GM12878 (cell line): ENCODE data around the gene DDX24. TPM values are rescaled to one million over a fixed set of nuclear protein-coding genes. Genes with fewer than 3 reads are reported as not detected.

Source experiments
- ATAC-seq: fragments of 200-7000 bp; cut with Tn5 transposase; 3 replicates; pipeline ENCODE4 v1.9.1; 2020; ENCODE audit warnings: mild to moderate bottlenecking, moderate library complexity
- BruUV-seq: library from RNA; stranded (reverse); fragments of 400-500 nt; replicated peaks from 2 replicates; lab custom pipeline; 2021; lab: Mats Ljungman, UMichigan
- CTCF ChIA-PET: fragments of 300-600 bp; sonication (Branson Sonifier 250); formaldehyde crosslinking; extraction: SDS; loops from one replicate; lab custom pipeline; 2021; ENCODE audit warnings: inconsistent platforms; lab: Yijun Ruan, JAX
- POLR2A ChIA-PET: fragments of 350-600 bp; formaldehyde crosslinking; extraction: SDS; loops from one replicate; lab custom pipeline; 2021; ENCODE audit warnings: inconsistent platforms; lab: Charles Lee
- RAD21 ChIA-PET: fragments of 300-600 bp; sonication (Branson Sonifier 250); formaldehyde crosslinking; loops from one replicate; lab custom pipeline; 2023; ENCODE audit warnings: antibody characterized with exemption; ENCODE audit not compliant: unreplicated experiment; lab: Charles Lee
- SMC1A ChIA-PET: fragments of 300-600 bp; sonication (Branson Sonifier 250); formaldehyde crosslinking; loops from one replicate; lab custom pipeline; 2023; ENCODE audit not compliant: unreplicated experiment, uncharacterized antibody; lab: Charles Lee
- DNase-seq: peaks from one replicate; pipeline ENCODE4 v3.0.0-alpha.2; 2011; ENCODE audit warnings: low read depth, low spot score
- FAIRE-seq: peaks from 3 replicates; lab custom pipeline; 2011; peaks lifted over from hg19 to GRCh38; lab: Jason Lieb, UNC
- H2AFZ ChIP-seq: 2 replicates; pipeline ENCODE4 v1.6.0; 2011; ENCODE audit warnings: low read depth, low read length, control low read depth; ENCODE audit not compliant: control insufficient read depth
- H3K27ac ChIP-seq: 2 replicates; pipeline ENCODE4 v1.5.1; 2011; ENCODE audit warnings: control low read depth; ENCODE audit not compliant: control insufficient read depth, insufficient read depth
- H3K27me3 ChIP-seq, 2 experiments: replicated peaks in 1 of 2; 2 replicates each; pipeline versions ENCODE4 v1.6.0 to v1.6.1; 2011; ENCODE audit warnings: low read length in 1 of 2; ENCODE audit not compliant: control insufficient read depth in 2 of 2, insufficient read depth in 2 of 2
- H3K36me3 ChIP-seq, 2 experiments: 2 replicates each; pipeline ENCODE4 v1.5.1; 2011; ENCODE audit warnings: low read length in 1 of 2; ENCODE audit not compliant: control insufficient read depth in 2 of 2, insufficient read depth in 2 of 2
- H3K4me1 ChIP-seq: 2 replicates; pipeline ENCODE4 v1.6.1; 2011; ENCODE audit warnings: mild to moderate bottlenecking, low read length, moderate library complexity, mixed read lengths; ENCODE audit not compliant: control insufficient read depth, insufficient read depth
- H3K4me2 ChIP-seq: 2 replicates; pipeline ENCODE4 v1.6.0; 2011; ENCODE audit warnings: control low read depth; ENCODE audit not compliant: control insufficient read depth, insufficient read depth
- H3K4me3 ChIP-seq: fragments of 200-600 bp; sonication (generic); 2 replicates; pipeline ENCODE4 v1.5.1; 2016
- H3K79me2 ChIP-seq: 2 replicates; pipeline ENCODE4 v1.6.0; 2011; ENCODE audit warnings: low read length; ENCODE audit not compliant: control insufficient read depth, insufficient read depth
- H3K9ac ChIP-seq: 2 replicates; pipeline ENCODE4 v1.8.0; 2011; ENCODE audit warnings: low read length, control low read depth, mixed read lengths; ENCODE audit not compliant: control insufficient read depth, insufficient read depth
- H3K9me3 ChIP-seq: replicated peaks from 3 replicates; pipeline ENCODE4 v1.5.1; 2011; ENCODE audit warnings: mild to moderate bottlenecking, low read length; ENCODE audit not compliant: control insufficient read depth, insufficient read depth
- H4K20me1 ChIP-seq: 2 replicates; pipeline ENCODE4 v1.6.0; 2011; ENCODE audit not compliant: control insufficient read depth, insufficient read depth
- CBFB ChIP-seq: IDR thresholded peaks from 2 replicates; pipeline ENCODE4 v1.6.1; 2016; ENCODE audit warnings: antibody characterized with exemption, low read depth
- FOXM1 ChIP-seq: IDR thresholded peaks from 2 replicates; pipeline ENCODE4 v1.6.1; 2012; ENCODE audit warnings: low read depth, mild to moderate bottlenecking, inconsistent platforms, low read length, moderate library complexity
- IKZF1 ChIP-seq: fragments of 450-650 bp; conservative IDR thresholded peaks from 2 replicates; pipeline ENCODE4 v1.6.1; 2017; ENCODE audit warnings: antibody characterized with exemption, mild to moderate bottlenecking
- SMAD1 ChIP-seq: fragments of 450-650 bp; IDR thresholded peaks from 2 replicates; pipeline ENCODE4 v1.6.1; 2018; ENCODE audit warnings: mild to moderate bottlenecking, low read depth; ENCODE audit not compliant: partially characterized antibody
- SMAD5 ChIP-seq: IDR thresholded peaks from 2 replicates; pipeline ENCODE4 v1.6.1; 2016; ENCODE audit warnings: antibody characterized with exemption, low read depth
- TCF12 ChIP-seq: IDR thresholded peaks from 2 replicates; pipeline ENCODE4 v1.6.1; 2011; ENCODE audit warnings: low read depth, mild to moderate bottlenecking, low read length
- WGBS: methylation state at CpG from one replicate; pipeline ENCODE4 v1.1.6; 2016; ENCODE audit warnings: low lambda C conversion rate; ENCODE audit not compliant: insufficient replicate concordance, insufficient coverage; ENCODE audit errors: missing lambda C conversion rate; 5-methylcytosine and 5-hydroxymethylcytosine counted together
- in situ Hi-C: fragments of 300-500 bp; cut with MboI; formaldehyde crosslinking; loops from 9 replicates; pipeline ENCODE4 v1.14.3; 2018; ENCODE audit warnings: mixed read lengths
- intact Hi-C: fragments of 100-400 bp; cut with micrococcal nuclease; formaldehyde crosslinking; loops from one replicate; pipeline ENCODE4 v1.14.2; 2022; ENCODE audit not compliant: unreplicated experiment
- polyA plus RNA-seq, 11 experiments: library from polyadenylated mRNA; depleted of rRNA in 4 of 11; unstranded in 6 of 11; stranded (reverse) in 5 of 11; fragments of >200 nt; fragmentation: Nextera tagmentation in 4 of 11; fragmentation: Illumina TruSeq in 1 of 11; extraction: Ambion mirVana in 4 of 11; extraction: Trizol in 1 of 11; gene quantifications; 1 replicate in 1 of 11; 2 replicates in 10 of 11; pipeline versions ENCODE4 v1.2.1 to v1.2.3, GENCODE V29; 2011 to 2016; ENCODE audit warnings: inconsistent platforms in 2 of 11, missing spikeins in 2 of 11, low read depth in 1 of 11
- total RNA-seq, 4 experiments: library from RNA; depleted of rRNA in 3 of 4; stranded (reverse); fragments of >200 nt in 3 of 4; fragmentation: Illumina TruSeq in 1 of 4; extraction: Trizol in 1 of 4; gene quantifications; 2 replicates each; pipeline versions ENCODE4 v1.2.1 to v1.2.3, GENCODE V29; 2013 to 2021
- TF ChIP-seq, protein P1 (sequence below): IDR thresholded peaks from 2 replicates; pipeline ENCODE4 v1.6.1; 2011; ENCODE audit warnings: low read depth, low read length, improper control_type of control experiment, borderline replicate concordance
- TF ChIP-seq, protein P2 (sequence below): fragments of 450-650 bp; IDR thresholded peaks from 2 replicates; pipeline ENCODE4 v1.6.1; 2014; ENCODE audit warnings: mild to moderate bottlenecking

The DDX24 gene
- total and polyA plus RNA-seq, 10 of the 15 experiments (the other 5 are each of a cell fraction or from before 2014, with no cell fraction given), result 137 to 266 (median 184) TPM

DNA sequence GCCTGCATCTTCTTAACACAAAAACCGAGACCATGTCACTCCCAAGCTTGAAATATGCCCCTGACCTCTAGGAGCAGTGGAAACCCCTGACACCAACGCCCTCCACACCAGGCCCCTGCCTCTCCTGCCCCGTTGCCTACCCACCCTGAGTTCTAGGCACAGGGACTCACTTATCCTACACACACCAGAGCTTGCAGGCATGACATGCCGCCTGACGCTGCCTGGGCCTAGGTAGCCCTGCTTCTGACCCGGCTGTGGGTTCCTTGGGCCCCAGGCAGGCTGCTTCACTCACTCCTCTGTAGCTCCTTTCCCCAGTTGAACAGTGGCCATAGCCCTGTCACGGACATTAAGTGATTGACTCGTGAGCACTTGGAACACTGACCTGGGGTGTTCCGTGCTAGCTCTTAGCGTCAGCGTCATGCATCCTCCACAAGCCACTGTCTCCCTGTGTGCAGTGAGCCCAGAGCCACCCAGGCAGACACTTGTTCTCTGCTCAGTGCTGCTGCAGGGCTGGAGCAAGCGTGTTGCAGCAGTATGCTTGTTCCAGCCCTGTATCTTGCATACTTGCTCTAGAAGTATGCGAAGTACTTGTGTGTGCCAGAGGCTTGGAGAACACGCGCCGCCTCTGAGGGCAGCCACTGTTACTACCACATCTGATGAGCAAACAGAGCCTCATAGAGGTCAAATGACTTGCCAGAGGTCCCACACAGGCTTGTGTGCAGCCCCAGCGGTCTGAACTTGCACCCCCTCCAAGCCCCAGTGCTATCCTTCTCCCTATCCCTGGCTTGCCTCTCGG is 39.3 kb downstream of the DDX24 start:
- in situ Hi-C loops, result no loop called here
- no peak for DNase-seq
- no peak for FAIRE-seq
- H3K27ac ChIP-seq, result no peak overlapping the region
- CTCF ChIA-PET, result interaction anchor here (0.7 to 1.4 kb wide), 2 partner anchors 20 to 95 kb away, joined by 3 read pairs; no protein-coding TSS in a partner anchor
- no peak overlapping the region for H3K4me2 ChIP-seq
- no peak overlapping the region for H2AFZ ChIP-seq
- no peak overlapping the region for H3K4me3 ChIP-seq
- no peaks in the 10 kb centered on the region for H3K9me3 ChIP-seq
- H4K20me1 ChIP-seq, result no peaks in the 10 kb centered on the region
- RAD21 ChIA-PET, result interaction anchor here (0.5 kb wide), 1 partner anchor 1255 kb away, joined by 3 read pairs; no protein-coding TSS in a partner anchor
- H3K27me3 ChIP-seq, result no peaks in the 10 kb centered on the region
- WGBS, result 74% methylated on average over 18 of the region's 18 CpGs
- POLR2A ChIA-PET, result no interaction called here
- SMC1A ChIA-PET, result interaction anchor here (0.5 kb wide), 1 partner anchor 71 kb away, joined by 3 read pairs; no protein-coding TSS in a partner anchor
- no peaks in the 10 kb centered on the region for H3K4me1 ChIP-seq
- no peak overlapping the region for H3K9ac ChIP-seq
- BruUV-seq, result no TSS peak
- no peaks in the 10 kb centered on the region for H3K79me2 ChIP-seq
- no peak for ATAC-seq
- no peak for TF ChIP-seq TCF12
- TF ChIP-seq, protein P1, sequence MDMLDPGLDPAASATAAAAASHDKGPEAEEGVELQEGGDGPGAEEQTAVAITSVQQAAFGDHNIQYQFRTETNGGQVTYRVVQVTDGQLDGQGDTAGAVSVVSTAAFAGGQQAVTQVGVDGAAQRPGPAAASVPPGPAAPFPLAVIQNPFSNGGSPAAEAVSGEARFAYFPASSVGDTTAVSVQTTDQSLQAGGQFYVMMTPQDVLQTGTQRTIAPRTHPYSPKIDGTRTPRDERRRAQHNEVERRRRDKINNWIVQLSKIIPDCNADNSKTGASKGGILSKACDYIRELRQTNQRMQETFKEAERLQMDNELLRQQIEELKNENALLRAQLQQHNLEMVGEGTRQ, result no peak
- TF ChIP-seq, protein P2, sequence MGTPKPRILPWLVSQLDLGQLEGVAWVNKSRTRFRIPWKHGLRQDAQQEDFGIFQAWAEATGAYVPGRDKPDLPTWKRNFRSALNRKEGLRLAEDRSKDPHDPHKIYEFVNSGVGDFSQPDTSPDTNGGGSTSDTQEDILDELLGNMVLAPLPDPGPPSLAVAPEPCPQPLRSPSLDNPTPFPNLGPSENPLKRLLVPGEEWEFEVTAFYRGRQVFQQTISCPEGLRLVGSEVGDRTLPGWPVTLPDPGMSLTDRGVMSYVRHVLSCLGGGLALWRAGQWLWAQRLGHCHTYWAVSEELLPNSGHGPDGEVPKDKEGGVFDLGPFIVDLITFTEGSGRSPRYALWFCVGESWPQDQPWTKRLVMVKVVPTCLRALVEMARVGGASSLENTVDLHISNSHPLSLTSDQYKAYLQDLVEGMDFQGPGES, result no peak
- no peak for TF ChIP-seq SMAD1
- TF ChIP-seq IKZF1, result no peak
- TF ChIP-seq SMAD5, result no peak
- TF ChIP-seq FOXM1, result no peak
- no peak for TF ChIP-seq CBFB
- peaks cover 3% of the 10 kb centered on the region in 2 experiments; a peak in 3 of 4 replicates for H3K36me3 ChIP-seq
- intact Hi-C loops, result no loop called here
